HepG2 (cell line): ENCODE measurements around the gene ZNF500. TPM values are rescaled to one million over a fixed set of nuclear protein-coding genes. Genes with fewer than 3 reads are reported as not detected.

ENCODE experiments used
- AGO1 ChIP-seq: fragments of 200-400 bp; formaldehyde crosslinking; IDR thresholded peaks from 2 replicates; pipeline ENCODE4 v1.6.1; 2017; ENCODE audit warnings: mild to moderate bottlenecking, low read depth, low read length, moderate library complexity; ENCODE audit not compliant: poor library complexity, severe bottlenecking
- BHLHE40 ChIP-seq: IDR thresholded peaks from 2 replicates; pipeline ENCODE4 v1.6.1; 2011; ENCODE audit warnings: low read length, improper control_type of control experiment
- HOXA9 ChIP-seq: sonication (generic); formaldehyde crosslinking; IDR thresholded peaks from 2 replicates; pipeline ENCODE4 v1.8.1; 2022; ENCODE audit warnings: missing genetic modification reagents, mild to moderate bottlenecking, moderate library complexity, borderline replicate concordance
- KLF13 ChIP-seq: sonication (generic); formaldehyde crosslinking; IDR thresholded peaks from 2 replicates; pipeline ENCODE4 v1.4.0; 2020; ENCODE audit warnings: mild to moderate bottlenecking, missing genetic modification reagents
- MIER3 ChIP-seq: IDR thresholded peaks from 2 replicates; pipeline ENCODE4 v1.6.1; 2016; ENCODE audit warnings: missing compliant biosample characterization, borderline replicate concordance
- POLR2AphosphoS5 ChIP-seq: IDR thresholded peaks from 2 replicates; pipeline ENCODE4 v1.6.1; 2012; ENCODE audit warnings: low read depth, low read length
- RBM22 ChIP-seq: fragments of 200-400 bp; formaldehyde crosslinking; optimal IDR thresholded peaks from 2 replicates; pipeline ENCODE3; 2017; ENCODE audit warnings: mild to moderate bottlenecking, low read length, moderate library complexity
- ZC3H13 ChIP-seq: sonication (generic); formaldehyde crosslinking; IDR thresholded peaks from 2 replicates; pipeline ENCODE4 v1.8.1; 2023; ENCODE audit warnings: mild to moderate bottlenecking, missing genetic modification reagents, moderate library complexity
- ZFP90 ChIP-seq: sonication (generic); formaldehyde crosslinking; IDR thresholded peaks from 2 replicates; pipeline ENCODE4 v1.8.0; 2022; ENCODE audit warnings: missing genetic modification reagents, mild to moderate bottlenecking, inconsistent platforms, borderline replicate concordance
- ZFYVE20 ChIP-seq: sonication (generic); formaldehyde crosslinking; IDR thresholded peaks from 2 replicates; pipeline ENCODE4 v1.8.0; 2023; ENCODE audit warnings: low read depth, mild to moderate bottlenecking, moderate library complexity, missing genetic modification reagents, borderline replicate concordance
- ZNF30 ChIP-seq: sonication (generic); formaldehyde crosslinking; IDR thresholded peaks from 2 replicates; pipeline ENCODE4 v1.5.0; 2020; ENCODE audit warnings: mild to moderate bottlenecking, missing genetic modification reagents
- ZNF451 ChIP-seq: sonication (generic); formaldehyde crosslinking; IDR thresholded peaks from 2 replicates; pipeline ENCODE4 v1.5.0; 2020; ENCODE audit warnings: mild to moderate bottlenecking, missing genetic modification reagents
- polyA plus RNA-seq, 8 experiments: library from polyadenylated mRNA; depleted of rRNA in 3 of 8; stranded (reverse) in 7 of 8; unstranded in 1 of 8; fragments of >200 nt; fragmentation: Illumina TruSeq in 4 of 8; extraction: Trizol in 4 of 8; gene quantifications; 2 replicates each; pipeline versions ENCODE4 v1.2.1 to v1.2.3, GENCODE V29; 2011 to 2016; ENCODE audit warnings: low read depth in 4 of 8, missing spikeins in 1 of 8, mixed read lengths in 1 of 8; ENCODE audit not compliant: insufficient read depth in 1 of 8
- total RNA-seq, 5 experiments: library from RNA; depleted of rRNA; stranded (reverse); fragments of >200 nt; fragmentation: Illumina TruSeq; extraction: Trizol; gene quantifications; 2 replicates each; pipeline ENCODE4 v1.2.3, GENCODE V29; 2016; ENCODE audit warnings: low read depth in 1 of 5
- TF ChIP-seq, protein P1 (sequence below): sonication (generic); formaldehyde crosslinking; conservative IDR thresholded peaks from 2 replicates; pipeline ENCODE4 v1.4.0; 2020; ENCODE audit warnings: mild to moderate bottlenecking, missing genetic modification reagents, moderate library complexity
- TF ChIP-seq, protein P2 (sequence below): sonication (generic); formaldehyde crosslinking; IDR thresholded peaks from 2 replicates; pipeline ENCODE4 v1.5.1; 2020; ENCODE audit warnings: mild to moderate bottlenecking, missing genetic modification reagents, borderline replicate concordance
- TF ChIP-seq, protein P3 (sequence below): sonication (generic); formaldehyde crosslinking; IDR thresholded peaks from 2 replicates; pipeline ENCODE4 v1.5.1; 2020; ENCODE audit warnings: missing genetic modification reagents, mild to moderate bottlenecking, borderline replicate concordance
- TF ChIP-seq, protein P4 (sequence below): sonication (generic); formaldehyde crosslinking; IDR thresholded peaks from 2 replicates; pipeline ENCODE4 v1.8.0; 2022; ENCODE audit warnings: missing genetic modification reagents, mild to moderate bottlenecking, borderline replicate concordance

ZNF500 gene
- total and polyA plus RNA-seq, 2 of the 13 experiments (the other 11 are each of a cell fraction or from before 2014, with no cell fraction given), result 6.1 to 12.2 TPM

DNA sequence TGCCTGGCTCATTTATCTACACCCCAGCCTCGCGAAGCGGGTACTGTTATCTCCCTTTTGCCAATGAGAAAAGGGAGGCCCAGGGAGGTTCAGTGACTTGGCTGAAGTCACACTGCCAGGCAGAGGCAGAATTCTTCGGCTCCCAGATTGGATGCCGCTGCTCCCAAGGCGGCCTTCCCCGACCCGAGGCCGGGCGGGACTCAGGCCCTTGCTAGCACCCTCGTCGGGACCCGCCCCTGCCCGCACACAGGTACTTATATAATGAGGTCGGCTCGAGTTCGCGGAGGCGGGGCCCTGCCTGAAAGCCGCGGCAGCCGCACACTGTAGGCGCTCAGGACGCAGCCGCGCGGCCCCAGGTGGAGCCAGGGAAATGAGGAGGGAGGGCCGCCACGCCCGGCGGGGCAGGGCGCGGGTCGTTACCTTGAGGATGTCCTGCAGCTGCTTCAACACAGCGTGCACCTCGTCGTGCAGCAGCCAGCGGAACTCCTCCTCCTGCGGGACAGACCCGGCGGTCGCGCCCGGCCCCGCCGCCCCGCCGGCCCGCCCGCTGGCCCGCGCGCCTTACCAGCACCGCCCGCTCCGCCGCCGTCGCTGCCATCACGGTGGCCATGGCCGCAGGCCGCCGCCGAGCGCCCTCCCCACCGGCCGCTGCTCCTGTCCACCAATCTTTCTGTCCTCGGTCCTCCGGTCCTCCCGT, 35.1 kb upstream of the ZNF500 start, which contains the start of gene ROGDI (continued):
- TF ChIP-seq, protein P1, sequence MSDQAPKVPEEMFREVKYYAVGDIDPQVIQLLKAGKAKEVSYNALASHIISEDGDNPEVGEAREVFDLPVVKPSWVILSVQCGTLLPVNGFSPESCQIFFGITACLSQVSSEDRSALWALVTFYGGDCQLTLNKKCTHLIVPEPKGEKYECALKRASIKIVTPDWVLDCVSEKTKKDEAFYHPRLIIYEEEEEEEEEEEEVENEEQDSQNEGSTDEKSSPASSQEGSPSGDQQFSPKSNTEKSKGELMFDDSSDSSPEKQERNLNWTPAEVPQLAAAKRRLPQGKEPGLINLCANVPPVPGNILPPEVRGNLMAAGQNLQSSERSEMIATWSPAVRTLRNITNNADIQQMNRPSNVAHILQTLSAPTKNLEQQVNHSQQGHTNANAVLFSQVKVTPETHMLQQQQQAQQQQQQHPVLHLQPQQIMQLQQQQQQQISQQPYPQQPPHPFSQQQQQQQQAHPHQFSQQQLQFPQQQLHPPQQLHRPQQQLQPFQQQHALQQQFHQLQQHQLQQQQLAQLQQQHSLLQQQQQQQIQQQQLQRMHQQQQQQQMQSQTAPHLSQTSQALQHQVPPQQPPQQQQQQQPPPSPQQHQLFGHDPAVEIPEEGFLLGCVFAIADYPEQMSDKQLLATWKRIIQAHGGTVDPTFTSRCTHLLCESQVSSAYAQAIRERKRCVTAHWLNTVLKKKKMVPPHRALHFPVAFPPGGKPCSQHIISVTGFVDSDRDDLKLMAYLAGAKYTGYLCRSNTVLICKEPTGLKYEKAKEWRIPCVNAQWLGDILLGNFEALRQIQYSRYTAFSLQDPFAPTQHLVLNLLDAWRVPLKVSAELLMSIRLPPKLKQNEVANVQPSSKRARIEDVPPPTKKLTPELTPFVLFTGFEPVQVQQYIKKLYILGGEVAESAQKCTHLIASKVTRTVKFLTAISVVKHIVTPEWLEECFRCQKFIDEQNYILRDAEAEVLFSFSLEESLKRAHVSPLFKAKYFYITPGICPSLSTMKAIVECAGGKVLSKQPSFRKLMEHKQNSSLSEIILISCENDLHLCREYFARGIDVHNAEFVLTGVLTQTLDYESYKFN, result peak; percentile 21; the same call in 1 of the 2 replicates
- TF ChIP-seq ZNF451 (CRISPR knock-in tag), result no peak
- TF ChIP-seq MIER3 (CRISPR knock-in tag), result peak; percentile 8; the same call in 1 of the 2 replicates
- no peak for TF ChIP-seq KLF13 (CRISPR knock-in tag)
- TF ChIP-seq HOXA9 (CRISPR knock-in tag), result no peak
- TF ChIP-seq, protein P2, sequence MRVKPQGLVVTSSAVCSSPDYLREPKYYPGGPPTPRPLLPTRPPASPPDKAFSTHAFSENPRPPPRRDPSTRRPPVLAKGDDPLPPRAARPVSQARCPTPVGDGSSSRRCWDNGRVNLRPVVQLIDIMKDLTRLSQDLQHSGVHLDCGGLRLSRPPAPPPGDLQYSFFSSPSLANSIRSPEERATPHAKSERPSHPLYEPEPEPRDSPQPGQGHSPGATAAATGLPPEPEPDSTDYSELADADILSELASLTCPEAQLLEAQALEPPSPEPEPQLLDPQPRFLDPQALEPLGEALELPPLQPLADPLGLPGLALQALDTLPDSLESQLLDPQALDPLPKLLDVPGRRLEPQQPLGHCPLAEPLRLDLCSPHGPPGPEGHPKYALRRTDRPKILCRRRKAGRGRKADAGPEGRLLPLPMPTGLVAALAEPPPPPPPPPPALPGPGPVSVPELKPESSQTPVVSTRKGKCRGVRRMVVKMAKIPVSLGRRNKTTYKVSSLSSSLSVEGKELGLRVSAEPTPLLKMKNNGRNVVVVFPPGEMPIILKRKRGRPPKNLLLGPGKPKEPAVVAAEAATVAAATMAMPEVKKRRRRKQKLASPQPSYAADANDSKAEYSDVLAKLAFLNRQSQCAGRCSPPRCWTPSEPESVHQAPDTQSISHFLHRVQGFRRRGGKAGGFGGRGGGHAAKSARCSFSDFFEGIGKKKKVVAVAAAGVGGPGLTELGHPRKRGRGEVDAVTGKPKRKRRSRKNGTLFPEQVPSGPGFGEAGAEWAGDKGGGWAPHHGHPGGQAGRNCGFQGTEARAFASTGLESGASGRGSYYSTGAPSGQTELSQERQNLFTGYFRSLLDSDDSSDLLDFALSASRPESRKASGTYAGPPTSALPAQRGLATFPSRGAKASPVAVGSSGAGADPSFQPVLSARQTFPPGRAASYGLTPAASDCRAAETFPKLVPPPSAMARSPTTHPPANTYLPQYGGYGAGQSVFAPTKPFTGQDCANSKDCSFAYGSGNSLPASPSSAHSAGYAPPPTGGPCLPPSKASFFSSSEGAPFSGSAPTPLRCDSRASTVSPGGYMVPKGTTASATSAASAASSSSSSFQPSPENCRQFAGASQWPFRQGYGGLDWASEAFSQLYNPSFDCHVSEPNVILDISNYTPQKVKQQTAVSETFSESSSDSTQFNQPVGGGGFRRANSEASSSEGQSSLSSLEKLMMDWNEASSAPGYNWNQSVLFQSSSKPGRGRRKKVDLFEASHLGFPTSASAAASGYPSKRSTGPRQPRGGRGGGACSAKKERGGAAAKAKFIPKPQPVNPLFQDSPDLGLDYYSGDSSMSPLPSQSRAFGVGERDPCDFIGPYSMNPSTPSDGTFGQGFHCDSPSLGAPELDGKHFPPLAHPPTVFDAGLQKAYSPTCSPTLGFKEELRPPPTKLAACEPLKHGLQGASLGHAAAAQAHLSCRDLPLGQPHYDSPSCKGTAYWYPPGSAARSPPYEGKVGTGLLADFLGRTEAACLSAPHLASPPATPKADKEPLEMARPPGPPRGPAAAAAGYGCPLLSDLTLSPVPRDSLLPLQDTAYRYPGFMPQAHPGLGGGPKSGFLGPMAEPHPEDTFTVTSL, result 0 out of 2 replicates have a peak, but pooled peaks have one; percentile 18
- no peak for TF ChIP-seq ZNF30 (CRISPR knock-in tag)
- no peak for TF ChIP-seq ZC3H13 (CRISPR knock-in tag)
- TF ChIP-seq, protein P3, sequence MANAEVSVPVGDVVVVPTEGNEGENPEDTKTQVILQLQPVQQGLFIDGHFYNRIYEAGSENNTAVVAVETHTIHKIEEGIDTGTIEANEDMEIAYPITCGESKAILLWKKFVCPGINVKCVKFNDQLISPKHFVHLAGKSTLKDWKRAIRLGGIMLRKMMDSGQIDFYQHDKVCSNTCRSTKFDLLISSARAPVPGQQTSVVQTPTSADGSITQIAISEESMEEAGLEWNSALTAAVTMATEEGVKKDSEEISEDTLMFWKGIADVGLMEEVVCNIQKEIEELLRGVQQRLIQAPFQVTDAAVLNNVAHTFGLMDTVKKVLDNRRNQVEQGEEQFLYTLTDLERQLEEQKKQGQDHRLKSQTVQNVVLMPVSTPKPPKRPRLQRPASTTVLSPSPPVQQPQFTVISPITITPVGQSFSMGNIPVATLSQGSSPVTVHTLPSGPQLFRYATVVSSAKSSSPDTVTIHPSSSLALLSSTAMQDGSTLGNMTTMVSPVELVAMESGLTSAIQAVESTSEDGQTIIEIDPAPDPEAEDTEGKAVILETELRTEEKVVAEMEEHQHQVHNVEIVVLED, result no peak
- TF ChIP-seq, protein P4, sequence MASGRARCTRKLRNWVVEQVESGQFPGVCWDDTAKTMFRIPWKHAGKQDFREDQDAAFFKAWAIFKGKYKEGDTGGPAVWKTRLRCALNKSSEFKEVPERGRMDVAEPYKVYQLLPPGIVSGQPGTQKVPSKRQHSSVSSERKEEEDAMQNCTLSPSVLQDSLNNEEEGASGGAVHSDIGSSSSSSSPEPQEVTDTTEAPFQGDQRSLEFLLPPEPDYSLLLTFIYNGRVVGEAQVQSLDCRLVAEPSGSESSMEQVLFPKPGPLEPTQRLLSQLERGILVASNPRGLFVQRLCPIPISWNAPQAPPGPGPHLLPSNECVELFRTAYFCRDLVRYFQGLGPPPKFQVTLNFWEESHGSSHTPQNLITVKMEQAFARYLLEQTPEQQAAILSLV, result 0 out of 2 replicates have a peak, but pooled peaks have one; percentile 46
- TF ChIP-seq POLR2AphosphoS5, result peak; percentile 62; the same call in 1 of the 2 replicates
- TF ChIP-seq RBM22, result no peak
- TF ChIP-seq BHLHE40, result no peak
- TF ChIP-seq ZFP90 (CRISPR knock-in tag), result no peak
- TF ChIP-seq AGO1, result no peak
- TF ChIP-seq ZFYVE20 (CRISPR knock-in tag), result no peak
